Activated CD8-positive, alpha-beta memory T cell treated with anti-CD3 and anti-CD28 coated beads, Interleukin-2, amount 50 U/mL, for 1 hour (primary cell): ENCODE measurements around the gene COL9A2.

Source experiments
- DNase-seq: peaks from one replicate; pipeline ENCODE4 v3.0.0-alpha.2; 2020; ENCODE audit errors: extremely low read depth

The COL9A2 gene

DNA sequence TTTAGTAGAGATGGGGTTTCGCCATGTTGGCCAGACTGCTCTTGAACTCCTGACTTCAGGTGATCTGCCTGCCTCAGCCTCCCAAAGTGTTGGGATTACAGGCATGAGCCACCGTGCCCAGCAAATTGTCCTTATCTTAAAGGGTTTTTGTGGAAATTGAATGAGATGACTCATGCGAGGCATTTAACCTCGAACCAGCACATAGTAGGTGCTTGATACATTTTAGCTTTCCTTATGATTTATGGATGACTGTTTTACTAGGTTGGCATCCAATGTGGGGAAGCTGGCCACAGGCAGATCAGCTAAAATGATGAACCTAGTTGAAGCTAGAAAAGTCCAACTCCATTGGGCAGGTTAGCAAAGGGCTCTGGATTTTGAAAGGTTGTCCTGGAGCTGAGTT is 1.4 kb upstream of the COL9A2 start:
- DNase-seq: no peak

DNA sequence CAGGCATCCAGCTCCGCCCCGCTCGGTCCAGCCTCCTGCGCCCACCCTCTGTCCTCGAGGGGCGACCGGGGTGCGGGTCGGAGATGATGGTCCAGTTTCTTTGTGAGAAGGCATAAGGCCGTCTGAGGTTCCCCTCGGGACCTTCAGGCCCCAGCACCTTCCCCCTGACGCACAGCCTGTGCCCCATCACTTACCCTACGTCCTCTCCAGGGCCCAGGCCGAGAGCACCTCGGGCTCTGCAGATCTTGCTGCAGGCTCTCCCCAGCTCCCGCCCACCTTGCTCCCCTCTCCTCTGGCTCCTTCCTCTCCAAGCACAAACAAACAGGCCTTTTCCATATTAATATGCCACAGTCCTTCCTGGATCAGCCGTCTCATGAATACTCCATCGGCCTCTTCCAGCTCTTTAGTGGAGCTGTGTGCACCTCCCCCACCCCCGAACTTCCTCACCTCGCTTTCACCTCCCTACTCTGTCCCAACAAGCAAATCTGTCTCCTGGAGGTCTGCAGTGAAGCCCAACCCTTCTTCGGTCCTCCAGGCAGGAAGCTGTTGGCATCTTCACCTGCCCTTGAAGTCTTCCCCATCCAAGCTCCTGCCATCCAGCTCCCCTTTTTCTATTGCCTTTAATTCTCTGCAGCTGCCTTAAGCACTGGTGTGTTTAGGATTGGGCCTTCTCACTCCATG is 448 bp upstream of the COL9A2 start:
- no peak for DNase-seq

DNA sequence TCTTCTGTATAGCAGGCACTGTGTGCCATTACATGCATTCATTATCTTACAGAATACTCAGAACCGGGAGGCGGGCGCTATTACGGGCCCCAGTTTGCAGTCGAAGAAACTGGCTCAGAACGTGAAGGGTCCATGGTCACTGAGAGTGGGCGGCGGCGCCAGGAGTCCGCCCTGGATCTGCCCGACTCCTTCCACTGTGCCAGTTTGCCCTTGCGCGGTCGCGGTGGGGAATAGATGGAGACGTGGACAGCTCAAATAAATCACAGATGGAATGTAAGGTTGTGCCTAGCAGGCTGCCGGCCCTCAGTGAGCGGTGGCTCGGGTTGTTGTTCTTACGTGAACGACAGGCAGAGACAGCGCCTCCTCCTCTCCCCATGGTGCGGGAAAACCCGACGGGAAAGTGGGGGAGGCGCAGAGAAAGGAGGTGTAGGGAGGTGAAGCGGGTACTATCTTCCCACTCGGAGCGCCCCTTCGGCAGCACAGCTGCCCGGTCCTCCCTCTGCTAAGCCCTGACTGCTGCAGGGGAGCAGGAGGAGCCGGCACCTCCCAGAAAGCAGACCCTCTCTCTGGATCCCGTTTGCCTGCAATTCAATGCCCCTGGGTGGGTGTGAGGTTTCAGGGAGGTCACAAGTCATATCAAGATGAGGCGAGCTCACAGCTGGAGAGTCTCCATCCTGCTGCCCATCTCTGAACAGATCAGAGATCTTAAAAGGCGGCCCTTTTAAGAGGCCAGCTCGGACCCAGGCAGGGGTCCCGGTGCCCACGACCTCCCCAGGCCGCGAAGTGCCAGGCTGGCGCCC is 1.1 kb downstream of the COL9A2 start:
- no peak for DNase-seq

DNA sequence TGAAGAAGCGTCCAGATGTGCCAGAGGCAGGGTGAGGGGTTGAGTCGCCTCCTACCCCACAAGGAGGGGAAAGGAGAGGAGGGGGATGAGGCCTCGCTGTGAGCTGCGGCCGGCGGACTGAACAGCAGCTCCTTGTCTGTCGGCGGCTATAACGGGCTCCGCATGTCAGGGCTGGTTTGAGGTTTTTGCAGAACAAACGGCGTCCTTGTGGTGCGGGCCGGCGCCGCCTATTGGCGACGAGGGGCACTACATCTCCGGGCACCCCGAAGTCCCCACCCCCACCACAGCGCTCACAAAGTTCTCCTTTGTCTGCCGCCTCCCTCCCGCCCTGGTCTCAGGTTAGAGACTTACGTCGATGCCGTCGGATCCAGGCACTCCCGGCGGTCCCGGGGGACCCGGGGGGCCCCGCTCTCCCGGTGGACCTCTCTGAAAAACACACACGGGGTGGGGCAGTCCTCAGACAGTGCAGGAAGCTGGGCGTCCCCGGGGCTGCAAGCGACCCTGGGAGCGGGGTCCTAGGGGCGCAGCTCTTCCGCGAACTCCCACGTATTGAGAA is 1.8 kb downstream of the COL9A2 start:
- DNase-seq: peak; percentile 52

DNA sequence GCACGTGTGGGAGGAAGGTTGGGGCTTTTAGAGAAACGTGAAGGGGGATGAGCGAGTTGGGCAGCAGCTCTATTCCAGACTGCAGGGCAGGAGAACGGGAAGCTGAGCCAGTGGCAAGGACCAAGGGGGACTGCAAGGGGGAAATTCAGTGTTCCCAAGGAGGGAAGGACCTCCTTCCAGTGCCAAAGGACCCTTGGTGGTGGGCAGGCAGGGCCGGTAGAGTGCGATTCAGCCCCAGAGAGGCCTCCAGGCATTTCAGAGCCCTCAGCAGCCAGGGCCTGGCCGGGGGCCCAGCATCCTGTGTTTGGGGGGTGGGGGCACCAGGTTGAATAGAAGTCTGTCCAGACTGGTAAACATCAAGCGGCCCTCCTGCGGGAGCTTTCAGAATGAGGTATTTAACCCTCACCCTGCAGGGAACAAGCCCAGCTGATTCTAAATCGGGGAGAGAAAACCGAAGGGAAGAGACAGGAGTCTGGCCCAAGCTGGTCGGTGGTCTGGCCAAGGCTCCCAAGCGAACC is 2.3 kb downstream of the COL9A2 start:
- no peak for DNase-seq

DNA sequence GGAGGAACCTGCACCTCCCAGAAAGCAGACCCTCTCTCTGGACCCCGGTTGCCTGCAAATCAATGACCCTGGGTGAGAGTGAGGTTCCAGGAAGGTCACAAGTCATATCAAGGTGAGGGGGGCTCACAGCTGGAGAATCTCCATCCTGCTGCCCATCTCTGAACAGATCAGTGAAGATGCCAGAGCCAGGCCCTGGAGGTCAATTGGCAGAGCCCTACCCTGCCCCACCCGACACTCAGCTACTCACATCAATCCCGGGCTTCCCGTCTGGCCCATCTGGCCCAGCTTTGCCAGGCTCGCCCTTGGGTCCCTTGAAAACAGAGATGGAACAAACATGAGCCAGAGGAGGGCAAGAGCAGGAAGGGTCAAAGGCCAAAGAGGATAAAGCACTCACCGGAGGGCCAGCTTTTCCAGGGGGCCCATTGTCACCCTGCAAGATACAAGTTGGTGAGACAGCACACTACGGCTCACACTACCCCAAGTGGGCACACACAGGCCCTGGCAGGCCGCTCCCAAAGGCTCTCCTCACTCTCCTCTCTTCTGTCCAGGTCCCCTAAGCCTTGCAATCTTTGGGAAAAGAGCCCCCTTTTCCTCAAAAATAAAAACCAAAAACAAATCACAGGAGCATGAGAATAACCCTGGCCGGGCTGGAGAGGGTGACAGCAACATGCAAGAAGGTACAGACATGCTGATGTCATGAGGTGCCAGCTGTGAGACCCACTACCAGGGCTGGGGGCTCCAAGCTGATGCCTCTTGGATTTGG is 2.9 kb downstream of the COL9A2 start:
- DNase-seq: no peak

DNA sequence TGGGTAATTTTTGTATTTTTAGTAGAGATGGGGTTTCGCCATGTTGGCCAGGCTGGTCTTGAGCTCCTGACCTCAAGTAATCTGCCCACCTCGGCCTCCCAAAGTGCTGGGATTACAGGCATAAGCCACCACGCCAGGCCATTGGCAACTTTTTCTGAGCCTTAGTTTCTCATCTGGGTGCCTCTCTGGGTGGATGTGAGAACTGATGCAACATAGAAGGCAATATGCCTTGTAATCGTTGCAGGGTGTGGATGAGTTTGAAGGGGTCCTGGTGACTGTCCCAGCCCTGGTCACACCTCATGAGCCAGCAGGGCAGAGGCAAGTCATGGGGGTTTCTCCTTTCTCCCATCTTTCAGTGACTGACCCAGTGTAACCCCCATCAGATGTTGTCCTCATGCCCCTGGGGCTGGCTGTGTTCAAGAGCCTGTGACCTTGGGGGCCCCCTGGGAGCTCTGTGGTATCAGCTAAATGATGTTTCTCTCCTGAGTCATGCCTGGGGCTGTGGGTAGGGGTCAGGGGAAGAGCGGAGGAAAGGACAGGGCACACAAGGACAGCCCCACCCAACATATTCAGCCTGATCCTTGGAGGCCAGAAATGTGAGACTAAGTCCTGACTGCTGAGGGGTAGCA is 3.6 kb downstream of the COL9A2 start:
- no peak for DNase-seq

DNA sequence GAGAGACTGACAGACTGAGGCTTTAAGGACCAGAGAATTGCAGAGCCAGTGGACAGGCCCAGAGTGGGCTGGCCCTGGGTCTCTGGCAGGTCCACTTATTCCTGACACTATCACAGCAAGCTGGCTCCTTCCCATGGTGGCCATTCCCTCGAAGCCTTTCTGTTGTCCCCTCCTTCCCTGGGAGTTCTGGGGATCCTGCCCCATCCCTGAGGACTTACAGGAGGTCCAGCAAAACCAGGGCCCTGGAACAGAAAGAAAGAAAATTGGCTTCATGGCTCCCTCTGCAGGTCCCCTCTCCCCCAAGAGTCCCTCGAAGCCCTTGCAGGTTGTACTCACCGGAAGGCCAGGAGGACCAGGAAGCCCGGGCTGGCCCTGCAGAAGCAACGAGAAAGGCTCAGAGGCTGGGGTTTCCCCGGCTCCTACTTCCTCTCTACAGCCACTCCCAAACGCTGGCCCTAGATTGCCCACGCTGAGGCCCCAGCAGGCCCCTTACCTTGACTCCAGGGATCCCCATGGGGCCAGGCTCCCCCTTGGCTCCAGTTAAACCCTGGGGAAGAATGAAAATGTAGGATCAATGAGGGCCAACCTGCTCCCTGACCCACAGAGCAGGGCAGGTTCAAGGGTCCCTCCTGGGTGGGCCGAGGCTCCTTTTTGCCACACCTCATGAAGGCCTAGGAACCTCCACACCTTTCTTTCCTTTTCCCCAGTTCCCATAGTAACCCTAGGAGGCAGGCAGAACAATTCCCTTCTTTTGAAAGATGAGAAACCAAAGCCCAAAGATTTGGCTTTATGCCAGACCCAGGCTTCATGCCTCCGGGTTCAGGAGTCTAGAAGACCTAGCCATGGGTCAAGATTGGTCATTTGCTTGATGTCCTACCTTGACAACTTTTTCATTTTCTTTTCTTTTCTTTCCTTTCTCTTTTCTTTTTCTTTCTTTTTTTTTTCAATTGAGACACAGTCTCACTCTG is 4.6 kb downstream of the COL9A2 start:
- no peak for DNase-seq

DNA sequence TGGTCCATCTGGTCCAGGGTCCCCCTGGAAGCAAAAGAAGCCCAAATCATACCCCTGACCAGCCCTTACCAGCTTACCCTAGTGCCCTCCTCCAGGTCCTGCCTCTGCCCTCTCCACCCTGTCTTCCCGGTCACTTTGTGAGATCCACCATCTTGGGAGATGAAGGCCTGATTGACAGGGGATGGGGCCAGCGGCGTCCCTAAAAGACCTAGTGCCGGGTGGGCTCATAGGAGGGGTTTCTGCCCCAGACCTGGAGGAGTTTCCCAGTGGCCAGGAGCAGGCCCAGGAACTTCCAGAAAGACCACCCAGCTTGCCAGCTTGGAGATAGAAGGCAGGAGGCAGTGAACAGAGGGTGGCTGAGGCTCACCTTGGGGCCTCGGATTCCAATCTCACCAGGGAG is 5.4 kb downstream of the COL9A2 start:
- no peak for DNase-seq

DNA sequence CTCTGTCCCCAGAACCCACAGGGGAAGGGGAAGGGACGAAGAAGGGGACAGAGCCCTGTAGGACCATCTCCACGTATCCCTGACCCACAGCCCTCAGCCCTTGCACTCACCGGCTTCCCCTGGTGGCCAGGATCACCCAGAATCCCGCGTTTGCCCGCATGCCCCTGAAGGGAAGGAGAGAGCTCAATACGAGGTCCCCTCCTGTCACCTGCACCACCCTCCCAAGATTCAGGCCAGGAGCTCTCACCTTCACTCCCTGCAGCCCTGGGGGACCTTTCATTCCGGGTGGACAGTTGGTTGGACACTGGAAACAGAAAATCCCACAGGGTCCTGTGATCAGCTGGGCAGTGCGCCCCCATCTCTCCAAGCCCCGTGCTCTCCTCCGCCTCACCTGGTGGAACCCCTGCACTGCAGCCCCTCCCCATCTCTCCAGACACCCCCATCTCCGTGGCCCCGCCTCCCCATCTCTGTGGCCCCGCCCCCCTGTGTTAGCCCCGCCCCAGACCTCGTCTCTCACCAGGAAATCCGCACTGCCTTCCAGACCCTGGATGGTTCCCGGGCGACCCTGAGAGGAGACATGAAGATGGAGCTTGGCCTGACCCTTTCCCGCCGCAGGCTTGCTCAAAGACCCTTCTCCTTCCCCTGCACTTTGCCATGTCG is 6.0 kb downstream of the COL9A2 start:
- no peak for DNase-seq

DNA sequence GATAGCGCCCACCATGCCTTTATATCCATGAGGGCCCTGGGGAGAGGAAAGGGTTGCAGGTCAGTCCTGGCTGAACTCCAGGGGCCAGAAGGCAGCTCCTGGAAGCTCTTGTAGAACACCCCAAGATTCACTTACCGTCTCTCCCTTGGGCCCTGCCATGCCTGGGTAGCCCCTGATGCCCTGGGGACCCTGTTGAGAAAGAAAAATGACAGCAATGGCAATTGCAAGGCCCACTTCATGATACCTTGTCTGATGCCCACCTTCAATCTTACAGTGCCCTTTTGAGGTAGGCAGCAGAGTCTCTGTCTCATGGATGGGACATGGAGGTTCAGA is 7.0 kb downstream of the COL9A2 start:
- DNase-seq: no peak

DNA sequence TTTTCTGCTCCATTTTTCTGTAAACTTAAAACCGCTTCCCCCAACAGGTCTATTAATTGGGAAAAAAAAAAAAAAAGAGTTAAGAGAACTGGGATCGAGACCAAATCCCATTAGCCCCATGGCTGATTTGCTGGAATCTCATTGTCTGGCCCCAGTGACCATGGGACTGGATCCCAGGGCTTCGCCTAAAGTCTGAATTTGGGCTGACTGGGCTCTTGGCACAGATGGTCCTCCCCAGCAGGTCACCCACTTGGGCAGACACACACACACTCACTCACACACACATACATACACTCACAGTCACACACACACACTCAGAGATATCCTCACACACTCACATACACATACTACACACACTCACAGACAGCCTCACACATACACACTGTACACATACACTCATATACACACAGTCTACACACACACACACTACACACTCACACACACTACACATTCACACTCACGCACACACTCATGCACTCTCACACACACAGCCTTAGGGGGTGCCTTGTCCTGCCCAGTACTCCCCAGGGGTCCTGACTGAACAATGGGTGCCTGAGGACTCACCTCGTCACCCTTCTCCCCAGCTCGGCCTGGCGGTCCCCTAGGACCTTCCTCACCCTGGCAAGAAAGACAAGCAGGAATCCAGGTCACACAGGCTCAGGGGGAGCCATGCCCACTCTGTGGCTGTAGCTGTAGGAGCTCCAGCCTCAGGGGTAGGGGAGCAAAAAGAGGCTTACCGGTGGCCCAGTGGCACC is 7.5 kb downstream of the COL9A2 start:
- DNase-seq: no peak

DNA sequence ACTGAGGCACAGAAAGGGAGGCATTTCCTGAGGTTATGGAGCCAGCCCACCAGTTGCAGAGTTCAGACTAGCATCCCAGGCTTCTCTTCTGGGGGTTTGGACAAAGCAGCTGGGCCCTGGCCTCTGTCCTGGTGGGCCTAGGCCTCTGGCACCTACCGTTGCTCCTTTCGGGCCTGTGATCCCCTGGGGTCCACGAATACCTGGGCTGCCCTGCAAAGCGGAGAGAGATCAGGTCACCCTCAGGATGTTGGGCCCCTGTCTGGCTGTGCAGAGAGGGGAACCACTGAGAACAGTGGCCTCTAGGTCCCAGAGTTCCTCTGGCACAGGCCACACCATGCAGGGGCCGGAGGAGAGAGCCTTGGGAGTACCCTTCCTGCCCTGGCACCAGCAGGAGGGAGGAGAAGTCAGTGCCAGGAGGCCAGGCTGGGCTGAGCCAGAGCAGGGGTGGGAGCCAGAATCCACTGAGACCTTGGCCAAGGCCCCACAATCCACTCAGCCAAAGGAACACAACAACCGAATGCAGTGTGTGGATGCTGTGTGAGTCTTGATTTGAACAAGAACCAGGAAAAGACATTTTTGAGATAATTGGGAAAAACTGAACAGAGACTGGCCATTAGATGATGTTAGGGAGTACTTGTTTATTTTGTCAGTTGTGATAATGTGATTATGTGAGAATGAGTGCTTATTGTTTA is 8.9 kb downstream of the COL9A2 start:
- no peak for DNase-seq

DNA sequence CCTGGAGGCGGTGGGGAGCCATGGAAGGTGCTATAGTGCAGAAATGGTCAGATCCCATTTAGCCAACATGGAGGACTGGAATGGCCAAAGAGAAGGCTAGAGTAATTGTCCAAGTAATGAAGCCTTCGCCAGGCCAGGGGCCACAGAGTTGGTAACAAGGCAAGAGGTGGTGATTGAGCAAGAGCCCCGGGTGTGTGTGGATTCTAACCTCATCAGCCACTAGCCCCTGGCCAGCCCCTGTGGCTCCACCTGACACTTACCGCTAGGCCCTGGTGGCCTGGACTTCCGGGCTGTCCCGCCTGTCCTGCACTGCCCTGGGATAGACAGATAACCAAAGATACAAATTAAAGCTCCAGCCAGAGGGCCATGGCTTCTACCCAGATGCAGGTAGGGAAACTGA is 9.9 kb downstream of the COL9A2 start:
- no peak for DNase-seq

DNA sequence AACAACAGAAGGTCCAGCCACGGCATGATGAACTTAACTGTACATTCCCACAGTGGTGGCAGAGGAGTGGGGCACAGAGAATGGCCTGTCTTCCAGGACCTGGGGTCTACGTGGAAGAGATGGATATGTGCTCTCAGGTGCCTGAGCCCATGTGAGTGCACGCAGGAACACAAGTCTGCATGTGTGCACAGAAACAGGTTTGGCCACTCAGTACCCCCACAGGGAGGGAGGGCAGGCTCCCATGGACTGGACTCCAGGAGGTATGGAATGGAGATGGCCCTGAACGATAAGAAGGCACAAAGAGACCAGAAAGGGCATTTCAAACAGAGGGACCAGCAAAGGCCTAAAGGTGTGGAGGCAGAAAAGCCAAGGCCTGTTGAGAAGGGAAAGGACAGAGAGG is 10.8 kb downstream of the COL9A2 start:
- DNase-seq: no peak

DNA sequence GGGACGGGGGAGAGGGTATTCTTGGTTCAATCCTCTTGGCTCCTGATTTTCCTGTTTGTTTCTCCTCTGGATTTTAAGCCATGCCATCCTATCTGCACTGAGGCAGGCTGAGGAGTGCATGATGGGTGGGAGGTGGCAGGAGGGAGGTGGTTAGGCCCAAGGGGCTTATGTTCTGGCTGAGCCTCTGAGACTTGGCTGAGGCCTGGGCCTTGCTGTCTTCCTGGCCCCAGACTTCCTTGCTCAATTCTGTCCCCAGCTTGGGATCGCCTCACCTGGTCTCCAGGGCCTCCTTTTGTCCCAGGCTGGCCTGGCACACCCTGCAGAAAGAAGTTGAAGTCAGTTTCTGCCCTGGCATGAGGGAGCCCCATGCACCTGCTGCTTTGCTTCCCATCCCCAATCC is 11.2 kb downstream of the COL9A2 start:
- DNase-seq: no peak

DNA sequence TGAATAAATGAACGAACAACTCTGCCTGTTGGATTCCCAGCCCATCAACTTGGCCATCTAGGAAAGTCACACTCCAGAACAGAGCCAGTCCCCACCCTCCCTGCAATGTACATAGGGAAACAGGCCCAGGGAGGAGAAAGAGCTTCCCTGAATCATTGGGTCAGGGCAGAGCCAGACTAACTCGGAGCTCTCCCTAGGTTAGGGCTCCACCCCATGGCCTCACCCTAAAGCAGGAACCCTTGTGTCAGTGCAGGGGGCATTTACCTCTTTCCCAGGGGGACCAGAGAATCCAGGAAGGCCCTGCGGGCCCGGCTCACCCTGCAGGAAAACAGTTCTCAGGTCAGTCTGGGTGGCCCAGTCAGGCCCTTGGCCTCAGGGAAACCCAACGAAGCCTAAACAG is 11.6 kb downstream of the COL9A2 start:
- no peak for DNase-seq

DNA sequence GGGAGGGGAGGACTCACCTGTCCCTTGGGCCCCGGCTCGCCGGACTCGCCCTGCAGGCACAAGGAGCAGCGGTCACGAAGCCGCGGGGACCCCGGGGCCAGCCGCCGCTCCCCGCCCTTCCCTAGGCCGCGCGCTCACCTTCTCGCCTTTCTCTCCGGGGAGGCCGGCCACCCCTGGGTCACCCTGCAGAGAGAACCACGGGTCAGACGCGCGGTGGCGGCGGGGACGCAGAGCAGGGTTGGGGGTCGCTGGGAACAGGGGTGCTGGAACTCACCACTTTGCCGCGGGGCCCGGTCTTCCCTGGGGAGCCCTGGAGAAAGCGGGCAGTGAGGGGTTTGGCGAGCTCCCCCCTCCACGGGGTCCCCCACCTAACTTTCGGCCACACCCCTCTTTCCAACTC is 13.3 kb downstream of the COL9A2 start:
- no peak for DNase-seq
